DOHH2 (cell line): ENCODE measurements around the gene POP5.

Experiments used
- CTCF ChIP-seq: fragments of 200-600 bp; sonication (generic); IDR thresholded peaks from one replicate; pipeline ENCODE4 v1.5.1; 2014; ENCODE audit warnings: antibody characterized with exemption, mild to moderate bottlenecking, low read depth, low read length; ENCODE audit not compliant: poor library complexity, severe bottlenecking
- EZH2phosphoT487 ChIP-seq: fragments of 200-600 bp; sonication (generic); IDR thresholded peaks from 2 replicates; pipeline ENCODE4 v1.6.1; 2017; ENCODE audit warnings: borderline replicate concordance, mild to moderate bottlenecking, antibody characterized with exemption, low read length, moderate library complexity, mixed read lengths

GRCh38 chr12:120537856-120538220 is 43.4 kb downstream of the POP5 start:
- TF ChIP-seq CTCF = no peak
- no peak for TF ChIP-seq EZH2phosphoT487
